Ovary (tissue), 9 donors: ENCODE measurements around the gene PLEK. TPM values are rescaled to one million over a fixed set of nuclear protein-coding genes. Genes with fewer than 3 reads are reported as not detected.
"Not testable (repeated sequence)": the region's sequence is repeated elsewhere in the genome, so short reads cannot be mapped to it uniquely, and the experiment has no call there.

ENCODE experiments used
- DNase-seq, 5 donors: peaks; one replicate each; pipeline ENCODE4 v3.0.0-alpha.2; 2019 to 2020
- H3K27ac ChIP-seq, 2 donors: fragments of 200-600 bp; one replicate each; pipeline versions ENCODE4 v1.5.1 to v1.8.0; 2019 to 2022
- H3K27me3 ChIP-seq: fragments of 200-600 bp; one replicate; pipeline ENCODE4 v1.8.0; 2022
- H3K36me3 ChIP-seq: fragments of 200-600 bp; sonication (generic); one replicate; pipeline ENCODE4 v1.5.1; 2019
- H3K4me1 ChIP-seq: one replicate; pipeline ENCODE4 v1.8.1; 2013; ENCODE audit warnings: mild to moderate bottlenecking, moderate library complexity; ENCODE audit not compliant: insufficient read depth
- H3K4me3 ChIP-seq: fragments of 200-600 bp; sonication (generic); one replicate; pipeline ENCODE4 v1.5.1; 2017
- H3K9me3 ChIP-seq, 2 donors: fragments of 200-600 bp in 1 of 2; sonication (generic) in 1 of 2; one replicate each; pipeline versions ENCODE4 v1.5.1 to v1.8.1; 2013 to 2019; ENCODE audit warnings: mild to moderate bottlenecking in 1 of 2, moderate library complexity in 1 of 2
- CTCF ChIP-seq, 3 donors: fragments of 450-650 bp in 2 of 3; fragments of 200-600 bp in 1 of 3; IDR thresholded peaks; one replicate each; pipeline versions ENCODE4 v1.5.1 to v1.8.0; 2016 to 2022; ENCODE audit warnings: antibody characterized with exemption in 3 of 3, mild to moderate bottlenecking in 1 of 3
- EP300 ChIP-seq: sonication (generic); formaldehyde crosslinking; IDR thresholded peaks from one replicate; pipeline ENCODE4 v1.6.1; 2017; ENCODE audit warnings: antibody characterized with exemption
- POLR2A ChIP-seq: fragments of 450-650 bp; IDR thresholded peaks from one replicate; pipeline ENCODE4 v1.6.1; 2017; ENCODE audit warnings: antibody characterized with exemption, mild to moderate bottlenecking, moderate library complexity
- WGBS, 3 donors: extraction: QIAGEN DNeasy Blood & Tissue Kit in 1 of 3; methylation state at CpG; one replicate each; pipeline versions ENCODE4 v1.1.5 to v1.1.7; 2013 to 2017; 5-methylcytosine and 5-hydroxymethylcytosine counted together
- intact Hi-C, 4 donors: fragments of 100-400 bp; cut with DNase I; formaldehyde crosslinking; loops; one replicate each; pipeline versions ENCODE4 v1.11.0 to v1.15.1; 2022 to 2023
- polyA plus RNA-seq, 2 donors: library from polyadenylated mRNA; stranded (reverse); fragments of 200-250 nt in 1 of 2; fragments of 350-450 nt in 1 of 2; fragmentation: Illumina TruSeq in 1 of 2; extraction: RNeasy Lipid Tissue Mini Kit (QIAGEN cat#74804) in 1 of 2; gene quantifications; one replicate each; pipeline ENCODE4 v1.2.3, GENCODE V29; 2013 to 2014
- total RNA-seq, 7 donors: library from RNA; depleted of rRNA in 2 of 7; stranded (reverse); fragments of >200 nt in 2 of 7; fragmentation: NEBNext Ultra II Directional in 3 of 7; extraction: Animal tissue kit (Norgen Biotek cat#: 25700) in 3 of 7; gene quantifications; one replicate each; pipeline versions ENCODE4 v1.1.0 to v1.2.4, GENCODE V29; 2016 to 2023
- donor health status: DM: no; HTN: no; CAD: no; lungs with moderate emphysema.
- donor health status: DM: no; HTN: no; CAD: no.
- donor health status: Bipolar disorder and iron deficiency.
- donor health status: DM: yes; HTN: yes; CAD: no.
- donor health status: DM: no; HTN: no; CAD: no.
- donor health status: DM: yes; HTN: yes; CAD: no.

The PLEK gene
- total and polyA plus RNA-seq, 9 donors: 1.5 to 22.1 (median 2.7) TPM

GRCh38 chr2:68344031-68344430 lies 21.1 kb upstream of the PLEK start:
- 62 to 78% (median 77%) methylated on average over 1 of the region's 1 CpG for WGBS, 3 donors
- Histone ChIP-seq H3K9me3 (no peaks in the 10 kb centered on the region), H3K4me1 (no peaks in the 10 kb centered on the region), H3K4me3 (no peak overlapping the region), H3K27ac (no peak overlapping the region), H3K36me3 (no peaks in the 10 kb centered on the region), H3K27me3 (no peaks in the 10 kb centered on the region)
- intact Hi-C loops: no loop called here
- DNase-seq: no peak
- no peak for TF ChIP-seq POLR2A

DNA sequence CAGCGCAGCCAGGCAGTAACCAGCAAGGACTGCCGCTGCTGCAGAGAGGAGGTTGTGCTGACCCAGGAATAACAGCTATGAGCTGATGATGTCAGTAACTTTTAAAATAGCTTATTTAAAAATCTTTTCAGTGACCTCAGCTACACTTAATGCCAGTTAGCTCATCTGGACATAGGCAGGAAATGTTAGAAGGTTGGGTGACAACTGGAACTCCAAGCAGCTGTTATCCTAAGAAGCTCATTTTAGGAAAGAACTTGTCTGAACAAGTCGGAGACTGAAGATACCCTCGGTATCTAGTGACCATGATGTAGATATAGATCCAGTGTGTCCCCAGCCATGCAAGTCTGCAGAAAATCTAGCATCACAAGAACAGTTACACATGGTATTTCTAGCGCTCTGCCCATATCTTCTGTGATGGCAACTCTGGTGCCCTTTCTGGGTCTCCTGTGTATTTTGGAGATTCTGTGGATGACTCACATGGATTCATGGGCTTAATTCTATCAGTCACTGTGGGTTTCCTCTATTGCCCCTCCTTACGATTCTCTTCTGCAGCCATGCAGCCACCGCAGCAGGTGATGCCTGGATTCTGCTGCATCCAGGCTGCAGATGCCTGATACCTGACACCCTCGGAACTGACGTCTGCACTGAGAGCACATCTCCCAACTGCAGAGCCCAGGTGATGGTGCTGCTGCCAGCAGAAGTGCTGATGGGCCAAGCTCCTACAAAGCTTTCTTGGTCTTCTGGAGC lies 19.8 kb upstream of the PLEK start:
- no peaks in the 10 kb centered on the region for H3K27me3 ChIP-seq
- no peak for TF ChIP-seq CTCF (IDR thresholded peaks at IDR 0.05)
- TF ChIP-seq EP300: no peak
- TF ChIP-seq POLR2A: no peak

DNA sequence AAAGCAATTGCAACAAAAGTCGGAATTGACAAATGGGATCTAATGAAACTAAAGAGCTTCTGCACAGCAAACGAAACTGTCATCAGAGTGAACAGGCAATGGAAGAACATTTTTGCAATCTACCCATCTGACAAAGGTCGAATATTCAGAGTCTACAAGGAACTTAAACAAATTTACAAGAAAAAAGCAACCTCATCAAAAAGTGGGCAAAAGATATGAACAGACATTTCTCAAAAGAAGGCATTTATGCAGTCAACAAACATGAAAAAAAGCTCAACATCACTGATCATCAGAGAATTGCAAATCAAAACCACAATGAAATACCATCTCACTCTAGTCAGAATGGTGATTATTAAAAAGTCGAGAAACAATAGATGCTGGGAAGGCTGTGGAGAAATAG lies 16.0 kb upstream of the PLEK start:
- DNase-seq, H3K9me3 ChIP-seq, H3K4me1 ChIP-seq, intact Hi-C loops, H3K27ac ChIP-seq, H3K27me3 ChIP-seq, H3K36me3 ChIP-seq, H3K4me3 ChIP-seq: not testable (repeated sequence)
- 88 to 91% (median 89%) methylated on average over 4 of the region's 4 CpGs for WGBS, 3 donors

More for the DNA sequence above, 19.8 kb upstream of the PLEK start:
- Histone ChIP-seq H3K9me3 (no peaks in the 10 kb centered on the region), H3K4me1 (no peaks in the 10 kb centered on the region), H3K4me3 (no peak overlapping the region), H3K36me3 (no peaks in the 10 kb centered on the region), H3K27ac (no peak overlapping the region)
- intact Hi-C loops: no loop called here
- WGBS, 3 donors: 73 to 81% (median 77%) methylated on average over 9 of the region's 9 CpGs
- no peak for DNase-seq

GRCh38 chr2:68351997-68352396 lies 13.1 kb upstream of the PLEK start:
- Histone ChIP-seq H3K4me3 (no peak overlapping the region), H3K9me3 (no peaks in the 10 kb centered on the region), H3K27ac (no peak overlapping the region), H3K27me3 (no peaks in the 10 kb centered on the region), H3K36me3 (no peaks in the 10 kb centered on the region), H3K4me1 (no peaks in the 10 kb centered on the region)
- no peak for DNase-seq
- 76 to 83% (median 79%) methylated on average over 6 of the region's 6 CpGs for WGBS, 3 donors
- TF ChIP-seq POLR2A (no peak), EP300 (no peak), CTCF (IDR thresholded peaks at IDR 0.05) (no peak)
- intact Hi-C loops: no loop called here

- TF ChIP-seq CTCF (IDR thresholded peaks at IDR 0.05) (no peak), POLR2A (no peak), EP300 (no peak)
Measured at GRCh38 chr2:68352651-68353391, 12.3 kb upstream of the PLEK start.

More at GRCh38 chr2:68352651-68353391, 12.3 kb upstream of the PLEK start:
- WGBS, 3 donors: 4 to 18% (median 4%) methylated on average over 2 of the region's 2 CpGs
- H3K27ac ChIP-seq: no peak overlapping the region
- H3K27me3 ChIP-seq: no peaks in the 10 kb centered on the region
- no peak for DNase-seq
- no peaks in the 10 kb centered on the region for H3K4me1 ChIP-seq
- H3K9me3 ChIP-seq: no peaks in the 10 kb centered on the region
- intact Hi-C loops: no loop called here
- no peak overlapping the region for H3K4me3 ChIP-seq
- no peaks in the 10 kb centered on the region for H3K36me3 ChIP-seq
